ENCODE data around the gene MRPL40. TPM values are rescaled to one million over a fixed set of nuclear protein-coding genes. Genes with fewer than 3 reads are reported as not detected.

Gene MRPL40
- total RNA-seq: 10 to 100 TPM; 14.3 to 21.3 TPM

- Mint-ChIP-seq H3K36me3 (peaks cover 9% of the 10 kb centered on the region), H3K4me3 (peak within 1 kb of the TSS; percentile 95), H3K4me1 (ENCODE audit: low read depth in 2 of 2) (peaks cover 27 to 43% of the 10 kb centered on the region in 2 donors), H3K27me3 (no peaks in the 10 kb centered on the region), H3K9me3 (no peaks in the 10 kb centered on the region), H3K27ac (peak within 1 kb of the TSS; percentile 89 to 92)
- peak; percentile 95 for ATAC-seq
- peak; percentile 97 for DNase-seq (ENCODE audit: low spot score)
Measured at GRCh38 chr22:19432133-19432851, at the start of gene MRPL40. MRPL40 (plus strand) TSS chr22:19432545; CDS start chr22:19432555, 10 bp downstream.

GRCh38 chr22:19383292-19383691 lies 49.1 kb upstream of the MRPL40 start:
- Mint-ChIP-seq H3K9me3 (no peaks in the 10 kb centered on the region), H3K27me3 (no peaks in the 10 kb centered on the region), H3K27ac (no peak overlapping the region), H3K4me3 (no peak overlapping the region), H3K36me3 (peaks cover 18% of the 10 kb centered on the region), H3K4me1 (ENCODE audit: low read depth in 2 of 2) (no peaks in the 10 kb centered on the region)
- ATAC-seq: no peak
- DNase-seq (ENCODE audit: low spot score): no peak

GRCh38 chr22:19385221-19385906 lies 47.0 kb upstream of the MRPL40 start:
- DNase-seq (ENCODE audit: low spot score) (no peak), ATAC-seq (no peak)
- Mint-ChIP-seq H3K4me1 (ENCODE audit: low read depth in 2 of 2) (no peaks in the 10 kb centered on the region), H3K27me3 (no peaks in the 10 kb centered on the region), H3K36me3 (peaks cover 18% of the 10 kb centered on the region), H3K27ac (peak overlapping the region in 1 of 2 donors; percentile 19), H3K4me3 (no peak overlapping the region), H3K9me3 (no peaks in the 10 kb centered on the region)

GRCh38 chr22:19386248-19386647 lies 46.1 kb upstream of the MRPL40 start:
- Mint-ChIP-seq H3K27ac (no peak overlapping the region), H3K9me3 (no peaks in the 10 kb centered on the region), H3K27me3 (no peaks in the 10 kb centered on the region), H3K4me1 (ENCODE audit: low read depth in 2 of 2) (no peaks in the 10 kb centered on the region), H3K36me3 (peaks cover 23% of the 10 kb centered on the region), H3K4me3 (no peak overlapping the region)
- ATAC-seq: no peak
- no peak for DNase-seq (ENCODE audit: low spot score)

GRCh38 chr22:19387038-19387437 lies 45.3 kb upstream of the MRPL40 start:
- H3K4me1 Mint-ChIP-seq (ENCODE audit: low read depth in 2 of 2): no peaks in the 10 kb centered on the region
- ATAC-seq: no peak
- no peak overlapping the region for H3K4me3 Mint-ChIP-seq
- H3K27ac Mint-ChIP-seq: peak overlapping the region in 1 of 2 donors; percentile 27
- no peaks in the 10 kb centered on the region for H3K9me3 Mint-ChIP-seq
- no peaks in the 10 kb centered on the region for H3K27me3 Mint-ChIP-seq
- peaks cover 20% of the 10 kb centered on the region for H3K36me3 Mint-ChIP-seq
- no peak for DNase-seq (ENCODE audit: low spot score)

- H3K27ac Mint-ChIP-seq: peak overlapping the region in 1 of 2 donors; percentile 27
- no peaks in the 10 kb centered on the region for H3K4me1 Mint-ChIP-seq (ENCODE audit: low read depth in 2 of 2)
- H3K4me3 Mint-ChIP-seq: no peak overlapping the region
- H3K9me3 Mint-ChIP-seq: no peaks in the 10 kb centered on the region
- no peaks in the 10 kb centered on the region for H3K27me3 Mint-ChIP-seq
- DNase-seq (ENCODE audit: low spot score) (no peak), ATAC-seq (no peak)
- H3K36me3 Mint-ChIP-seq: peaks cover 15% of the 10 kb centered on the region
Measured at GRCh38 chr22:19387575-19387974, 44.8 kb upstream of the MRPL40 start.

GRCh38 chr22:19393704-19394103 lies 38.6 kb upstream of the MRPL40 start:
- Mint-ChIP-seq H3K4me1 (ENCODE audit: low read depth in 2 of 2) (peaks cover 0 to 6% of the 10 kb centered on the region in 2 donors), H3K4me3 (no peak overlapping the region), H3K9me3 (no peaks in the 10 kb centered on the region), H3K27me3 (no peaks in the 10 kb centered on the region), H3K27ac (no peak overlapping the region), H3K36me3 (peaks cover 9% of the 10 kb centered on the region)
- DNase-seq (ENCODE audit: low spot score): no peak
- ATAC-seq: no peak

GRCh38 chr22:19394274-19395050 lies 37.9 kb upstream of the MRPL40 start:
- Mint-ChIP-seq H3K9me3 (no peaks in the 10 kb centered on the region), H3K27me3 (no peaks in the 10 kb centered on the region), H3K36me3 (peaks cover 9% of the 10 kb centered on the region), H3K4me1 (ENCODE audit: low read depth in 2 of 2) (peaks cover 0 to 9% of the 10 kb centered on the region in 2 donors), H3K4me3 (no peak overlapping the region), H3K27ac (no peak overlapping the region)
- ATAC-seq (no peak), DNase-seq (ENCODE audit: low spot score) (no peak)

GRCh38 chr22:19395276-19395675 lies 37.1 kb upstream of the MRPL40 start:
- Mint-ChIP-seq H3K27me3 (no peaks in the 10 kb centered on the region), H3K4me1 (ENCODE audit: low read depth in 2 of 2) (peaks cover 0 to 9% of the 10 kb centered on the region in 2 donors), H3K27ac (no peak overlapping the region), H3K4me3 (no peak overlapping the region), H3K9me3 (no peaks in the 10 kb centered on the region), H3K36me3 (peaks cover 9% of the 10 kb centered on the region)
- ATAC-seq: no peak
- DNase-seq (ENCODE audit: low spot score): no peak

- Mint-ChIP-seq H3K27ac (no peak overlapping the region), H3K4me3 (no peak overlapping the region), H3K27me3 (no peaks in the 10 kb centered on the region), H3K4me1 (ENCODE audit: low read depth in 2 of 2) (peaks cover 5 to 21% of the 10 kb centered on the region in 2 donors), H3K36me3 (peaks cover 10% of the 10 kb centered on the region), H3K9me3 (no peaks in the 10 kb centered on the region)
- no peak for DNase-seq (ENCODE audit: low spot score)
- ATAC-seq: no peak
Measured at GRCh38 chr22:19396561-19396933, 35.8 kb upstream of the MRPL40 start.

GRCh38 chr22:19396934-19397733 lies 35.2 kb upstream of the MRPL40 start:
- H3K4me3 Mint-ChIP-seq: no peak overlapping the region
- H3K4me1 Mint-ChIP-seq (ENCODE audit: low read depth in 2 of 2): peaks cover 5 to 21% of the 10 kb centered on the region in 2 donors
- peaks cover 15% of the 10 kb centered on the region for H3K36me3 Mint-ChIP-seq
- H3K9me3 Mint-ChIP-seq: no peaks in the 10 kb centered on the region
- no peak overlapping the region for H3K27ac Mint-ChIP-seq
- no peak for DNase-seq (ENCODE audit: low spot score)
- no peak for ATAC-seq
- no peaks in the 10 kb centered on the region for H3K27me3 Mint-ChIP-seq

GRCh38 chr22:19397734-19398104 lies 34.6 kb upstream of the MRPL40 start:
- ATAC-seq: no peak
- Mint-ChIP-seq H3K4me1 (ENCODE audit: low read depth in 2 of 2) (peaks cover 5 to 21% of the 10 kb centered on the region in 2 donors), H3K4me3 (no peak overlapping the region), H3K9me3 (no peaks in the 10 kb centered on the region), H3K36me3 (peaks cover 17% of the 10 kb centered on the region), H3K27me3 (no peaks in the 10 kb centered on the region), H3K27ac (no peak overlapping the region)
- DNase-seq (ENCODE audit: low spot score): no peak

- H3K27ac Mint-ChIP-seq: no peak overlapping the region
- no peaks in the 10 kb centered on the region for H3K27me3 Mint-ChIP-seq
- ATAC-seq (no peak), DNase-seq (ENCODE audit: low spot score) (no peak)
- peaks cover 5 to 21% of the 10 kb centered on the region in 2 donors for H3K4me1 Mint-ChIP-seq (ENCODE audit: low read depth in 2 of 2)
- H3K4me3 Mint-ChIP-seq: no peak overlapping the region
- H3K36me3 Mint-ChIP-seq: peaks cover 17% of the 10 kb centered on the region
- no peaks in the 10 kb centered on the region for H3K9me3 Mint-ChIP-seq
Measured at GRCh38 chr22:19398206-19398605, 34.1 kb upstream of the MRPL40 start.
